NCI-H2196 (cell line): Measurements from ENCODE around the gene GRK5.
"Not testable (repeated sequence)": the region's sequence is repeated elsewhere in the genome, so short reads cannot be mapped to it uniquely, and the experiment has no call there.

Experiments
- DNase-seq: peaks from one replicate; lab custom pipeline; 2025; ENCODE audit not compliant: unreplicated experiment; lab: John Stamatoyannopoulos, UW

The GRK5 gene

DNA sequence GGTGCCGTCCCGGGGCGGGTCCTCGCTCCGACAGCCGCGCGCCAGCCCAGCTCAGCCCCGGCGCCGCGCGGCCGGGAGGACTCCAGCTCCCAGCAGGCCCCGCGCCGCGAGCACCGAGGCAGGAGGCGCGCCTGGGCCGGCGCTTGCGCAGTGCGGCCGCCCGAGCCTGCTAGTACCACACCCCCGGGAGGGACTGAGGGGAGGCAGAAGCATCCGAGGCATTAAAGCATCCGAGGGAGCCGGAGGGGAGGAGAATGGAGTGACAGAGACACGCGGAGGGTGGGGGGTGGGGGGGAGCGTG, at the start of gene GRK5:
Gene GRK5 (plus strand): TSS at position 206 of the 301 bp plus-strand sequence. CDS start 347 bp downstream, outside the sequence.
- peak; percentile 79 for DNase-seq

DNA sequence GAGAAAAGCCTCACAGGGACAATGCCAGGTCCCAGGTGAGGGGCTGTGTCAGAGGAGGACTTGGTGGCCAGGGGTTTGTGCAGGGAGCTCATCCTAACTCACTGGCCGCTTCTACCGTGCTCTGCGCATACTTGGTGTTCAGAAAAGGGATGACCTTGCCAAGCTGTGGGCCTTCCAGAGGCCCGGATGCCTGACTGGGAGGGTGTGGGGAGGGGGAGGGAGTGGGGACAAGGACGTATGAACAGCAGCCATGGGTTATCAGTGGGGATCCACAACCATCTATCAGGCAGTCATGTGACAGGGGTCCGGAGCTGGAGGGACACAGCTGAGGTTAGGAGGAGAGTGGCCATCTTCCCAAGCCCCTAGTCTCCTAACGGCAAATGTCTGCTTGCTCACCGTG, 48.0 kb upstream of the GRK5 start:
- DNase-seq = no peak

DNA sequence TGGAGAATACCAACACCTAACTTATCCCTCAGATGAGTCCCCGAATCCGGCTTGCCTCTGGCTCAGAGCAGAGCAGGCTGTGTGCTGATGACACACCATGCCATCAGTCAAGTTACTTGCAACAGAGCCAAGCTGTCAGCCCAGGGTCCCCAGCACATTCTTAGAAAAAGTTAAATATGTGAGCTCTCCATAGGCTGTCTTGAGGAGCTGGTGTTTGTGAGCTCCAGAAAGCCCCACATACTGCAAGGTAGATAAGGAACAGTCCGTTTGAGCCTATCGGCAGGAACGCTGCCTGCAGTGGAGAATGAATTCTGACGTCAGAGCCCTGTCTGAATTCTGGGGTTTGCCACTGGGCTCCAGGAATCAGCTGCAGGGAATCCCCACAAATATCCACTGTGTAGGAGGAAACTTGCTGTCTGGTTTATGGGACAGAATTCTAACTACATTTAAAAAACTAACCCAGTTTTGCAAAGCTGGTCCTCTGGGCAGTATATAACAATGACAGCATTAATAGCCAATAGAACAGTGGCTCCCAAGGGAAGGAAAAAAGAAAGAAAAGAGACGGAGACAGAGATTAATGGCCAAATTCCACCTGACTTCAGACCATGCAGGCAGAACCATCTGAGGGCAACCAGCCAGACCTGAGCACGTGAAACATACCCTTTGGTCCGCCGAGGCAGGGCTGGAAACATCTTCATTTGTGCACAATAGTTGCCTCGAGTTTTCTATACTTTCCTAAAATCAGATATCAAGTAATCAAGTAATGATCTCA, 45.5 kb upstream of the GRK5 start:
- DNase-seq = no peak

DNA sequence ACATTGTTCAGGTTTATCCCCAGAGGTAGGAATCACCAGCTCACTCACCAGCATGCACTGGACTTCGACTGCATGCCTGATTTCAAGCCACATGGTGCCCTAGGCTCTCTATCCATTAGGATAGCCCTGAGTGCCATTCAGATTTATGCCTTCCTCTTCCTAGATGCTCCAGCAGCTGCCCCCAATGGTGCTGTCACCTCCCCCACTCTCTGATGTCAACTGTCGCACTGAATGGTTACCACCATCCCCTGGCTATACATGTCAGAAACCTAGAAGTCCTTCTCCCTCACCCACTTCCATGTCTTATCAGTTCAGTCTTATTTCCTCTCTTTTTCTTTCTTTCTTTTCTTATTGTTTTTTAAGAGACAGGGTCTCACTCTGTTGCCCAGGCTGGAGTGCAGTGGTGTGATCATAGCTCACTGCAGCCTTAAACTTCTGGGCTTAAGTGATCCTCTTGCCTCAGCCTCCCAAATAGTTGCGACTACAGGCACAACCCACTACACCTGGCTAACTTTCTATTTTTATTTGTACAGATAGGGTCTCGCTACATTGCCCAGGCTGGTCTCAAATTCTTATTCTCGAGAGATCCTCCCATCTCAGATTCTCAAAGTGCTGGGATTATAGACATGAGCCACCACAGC, 44.8 kb upstream of the GRK5 start:
- DNase-seq = no peak

DNA sequence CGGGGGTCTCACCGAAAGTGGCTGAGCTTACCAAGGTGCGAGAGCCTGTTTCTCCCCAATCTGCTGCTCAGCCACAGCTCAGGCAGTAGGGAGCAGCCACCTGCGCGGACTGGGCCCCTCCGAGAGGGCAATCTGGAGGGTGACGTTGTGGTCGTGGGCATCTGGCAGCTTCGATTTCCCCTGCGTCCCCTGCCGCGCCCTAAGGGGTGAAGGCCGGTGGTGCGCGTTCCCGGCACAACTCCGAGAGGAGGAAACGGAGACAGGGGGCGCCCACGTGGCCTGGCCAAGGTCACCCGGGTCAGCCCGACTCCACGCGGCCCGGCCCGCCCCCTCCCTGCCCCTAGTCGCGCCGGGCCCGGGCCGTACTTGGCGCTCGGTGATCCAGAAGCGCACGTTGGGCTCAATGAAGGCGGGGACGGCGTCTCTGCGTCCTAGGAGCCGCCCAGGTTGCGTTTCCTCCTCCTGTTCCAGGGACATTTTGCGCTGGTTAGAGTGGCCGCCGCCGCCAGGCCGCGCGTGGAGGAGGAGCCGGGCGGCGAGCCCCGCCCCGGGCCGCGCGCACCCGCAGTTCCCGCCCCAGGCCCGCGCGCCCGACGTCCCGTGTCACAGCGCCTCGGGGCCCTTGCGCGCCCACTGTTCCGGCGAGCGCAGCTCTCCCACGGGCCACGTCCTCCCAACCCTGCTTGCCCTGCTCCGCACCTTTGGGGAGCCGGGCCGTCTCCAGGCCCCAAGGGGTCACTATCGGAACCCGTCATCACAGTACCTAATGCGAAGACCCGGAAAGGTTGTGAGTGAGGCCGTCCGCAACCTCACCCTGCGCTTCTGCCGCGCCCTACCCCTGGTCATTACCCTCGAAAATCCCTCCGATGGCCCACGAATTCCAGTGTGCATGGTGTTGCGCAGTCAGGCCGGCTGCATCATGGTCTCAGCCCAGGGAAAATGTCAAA, 41.9 kb upstream of the GRK5 start, which contains the start of gene SFXN4:
Gene SFXN4 (minus strand): TSS at position 544 of the 947 bp plus-strand sequence. CDS start 67 bp downstream, at position 477.
- DNase-seq = peak; percentile 57

DNA sequence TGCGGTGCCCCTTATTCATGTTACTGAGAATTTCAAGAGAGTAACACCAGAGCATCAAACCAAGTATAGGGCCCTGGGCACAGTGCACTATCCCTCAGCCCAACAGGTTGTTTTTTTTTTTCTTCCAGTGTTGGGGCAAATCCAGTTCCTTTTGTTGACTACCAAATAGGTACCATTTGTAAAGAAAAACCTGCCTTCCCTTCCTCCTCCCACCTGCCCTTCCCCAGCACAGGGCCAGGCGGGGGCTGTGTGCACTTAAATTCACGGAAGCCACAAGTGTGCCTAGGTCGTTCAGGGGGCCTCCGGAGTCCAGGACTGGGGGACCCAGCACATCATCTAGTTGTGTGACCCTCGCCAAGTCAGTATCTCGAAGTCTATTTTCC, 41.3 kb upstream of the GRK5 start:
- no peak for DNase-seq

DNA sequence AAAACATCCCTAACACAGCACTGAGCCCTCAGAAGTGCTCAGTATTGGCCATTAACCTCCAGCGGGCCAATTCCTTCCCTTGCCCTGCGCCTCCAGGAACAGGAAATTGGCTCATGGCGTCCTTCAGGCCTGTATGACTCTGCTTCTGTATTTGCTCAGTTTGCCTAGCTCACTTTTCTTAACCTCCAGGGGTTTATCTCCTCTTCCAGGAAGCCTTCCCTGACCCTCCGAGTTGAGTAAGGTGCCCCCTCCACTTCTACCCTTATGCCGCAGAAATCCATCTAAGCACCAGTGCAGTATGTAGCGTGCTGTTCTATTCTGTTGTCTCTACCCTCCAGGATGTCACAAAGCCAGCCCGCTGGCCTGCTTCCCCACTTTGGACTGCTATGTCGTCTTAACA, 40.8 kb upstream of the GRK5 start:
- no peak for DNase-seq

DNA sequence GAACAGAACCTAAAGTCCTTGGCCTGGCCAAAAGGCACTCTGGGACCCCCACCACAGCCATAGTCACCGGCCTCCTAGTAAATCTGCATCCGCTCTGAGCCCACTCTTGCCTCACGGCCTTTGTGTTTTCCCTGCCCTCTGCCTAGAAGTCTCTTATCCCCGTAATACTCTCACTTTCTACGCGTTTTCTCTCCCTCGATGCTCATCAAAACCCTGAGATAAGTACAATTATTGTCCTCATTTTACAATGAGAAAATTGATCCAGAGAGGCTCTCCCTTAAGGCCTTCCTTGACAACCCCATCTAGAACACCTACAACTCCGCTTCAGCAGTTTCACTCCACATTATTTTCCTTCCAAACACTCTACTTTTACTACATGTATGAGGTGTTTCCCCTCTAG, 40.3 kb upstream of the GRK5 start:
- DNase-seq = no peak

DNA sequence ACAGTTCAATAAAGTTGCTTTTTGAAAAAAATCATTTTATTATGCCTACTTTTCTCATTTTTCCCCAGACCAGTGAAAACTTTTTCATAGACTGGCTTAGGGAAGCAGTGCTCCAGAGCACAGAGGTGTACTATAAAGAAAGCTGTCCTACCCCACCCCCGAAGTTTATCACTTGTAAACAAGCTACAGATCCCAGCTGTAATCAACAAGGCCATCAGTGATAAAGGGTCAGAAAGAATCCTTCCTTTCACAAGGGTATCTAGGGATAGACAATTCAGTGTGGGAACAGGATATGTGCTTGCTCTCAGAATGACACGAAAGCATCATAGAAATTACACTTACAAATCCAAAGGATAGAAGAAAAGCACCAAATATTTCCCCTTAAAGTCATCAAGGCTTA, 33.3 kb upstream of the GRK5 start:
- DNase-seq = no peak

DNA sequence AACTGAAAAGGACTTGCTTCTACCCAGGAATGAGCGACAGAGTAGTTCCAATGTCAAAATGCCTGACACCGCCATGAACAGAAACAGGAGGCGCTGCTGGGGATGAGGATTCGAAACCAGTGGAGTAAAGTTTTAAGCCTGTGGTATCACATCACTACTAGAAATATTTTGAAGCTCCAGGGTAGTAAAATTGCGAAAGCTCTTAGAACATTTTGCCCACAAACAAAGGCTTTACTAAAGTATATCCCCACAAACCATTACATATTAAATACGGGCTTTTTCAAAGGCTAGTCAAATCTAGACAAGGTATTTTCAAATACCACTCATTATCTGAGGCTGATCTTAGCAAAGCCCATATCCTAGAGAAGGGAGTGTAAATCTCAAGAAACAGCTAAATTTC, 31.2 kb upstream of the GRK5 start:
- no peak for DNase-seq

DNA sequence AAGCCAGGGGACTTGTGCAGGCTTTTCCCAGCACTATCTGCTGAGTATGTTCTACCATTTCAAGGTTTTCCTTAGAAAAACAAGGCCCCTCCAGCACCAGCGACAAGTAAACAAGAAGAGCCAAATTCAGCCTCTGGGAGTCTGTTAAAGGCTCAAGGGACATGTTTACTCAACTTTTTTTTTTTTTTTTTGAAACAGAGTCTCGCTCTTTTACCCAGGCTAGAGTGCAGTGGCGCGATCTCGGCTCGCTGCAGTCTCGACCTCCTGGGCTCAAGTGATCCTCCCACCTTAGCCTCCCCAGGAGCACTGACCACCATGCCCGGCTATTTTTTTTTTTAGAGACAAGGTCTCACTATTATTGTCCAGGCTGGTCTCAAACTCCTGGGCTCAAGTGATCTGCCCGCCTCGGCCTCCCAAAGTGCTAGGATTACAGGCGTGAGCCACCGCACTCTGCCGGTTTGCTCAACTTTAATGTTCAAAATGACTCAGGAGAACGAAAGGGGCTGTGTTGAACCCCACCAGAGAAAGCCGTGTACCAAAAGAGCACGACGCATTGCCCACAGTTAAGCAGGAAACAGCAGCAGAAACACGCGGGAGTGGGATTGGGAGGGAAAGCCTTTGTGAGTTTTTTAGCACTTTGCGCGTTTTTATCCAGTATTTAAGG, 29.5 kb upstream of the GRK5 start:
- no peak for DNase-seq

DNA sequence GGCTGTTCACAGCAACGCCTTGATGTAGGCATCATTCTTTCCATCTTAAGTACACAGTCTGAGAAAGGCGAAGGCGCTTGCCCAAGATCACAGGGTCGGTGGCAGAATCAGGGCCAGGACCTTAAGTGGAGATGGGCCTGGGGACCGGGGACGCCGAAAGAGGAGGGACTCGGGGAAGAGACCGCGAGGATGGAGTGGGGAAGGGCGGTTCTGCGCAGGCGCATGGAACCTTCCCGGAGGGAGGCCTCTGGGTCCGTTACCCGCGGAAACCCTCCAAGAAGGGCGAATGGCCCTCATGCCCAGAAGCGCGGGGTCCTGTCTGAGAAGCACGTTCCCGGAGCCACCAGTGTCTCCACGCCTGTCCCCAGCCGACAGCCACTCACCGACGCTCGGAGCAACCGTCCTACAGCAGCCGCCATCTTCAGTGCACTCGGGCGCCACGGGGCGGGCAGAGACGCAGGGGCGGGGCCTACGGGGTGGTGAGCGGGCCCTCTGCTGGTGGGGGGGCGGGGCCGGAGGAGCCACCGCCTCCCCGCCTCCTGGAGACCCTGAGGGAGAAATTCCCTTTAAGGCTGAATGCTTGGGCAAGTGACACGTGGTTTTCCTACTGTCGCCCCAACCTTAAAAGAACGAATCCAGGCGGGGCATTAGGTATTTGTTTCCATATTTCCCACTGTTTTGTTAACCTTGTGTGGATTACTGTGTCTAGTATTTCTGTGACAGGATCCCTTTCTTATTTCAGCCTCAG, 28.8 kb upstream of the GRK5 start, which contains the start of gene PRDX3:
Gene PRDX3 (minus strand): TSS at position 441 of the 748 bp plus-strand sequence. CDS start 22 bp downstream, at position 419.
- DNase-seq = peak; percentile 74

DNA sequence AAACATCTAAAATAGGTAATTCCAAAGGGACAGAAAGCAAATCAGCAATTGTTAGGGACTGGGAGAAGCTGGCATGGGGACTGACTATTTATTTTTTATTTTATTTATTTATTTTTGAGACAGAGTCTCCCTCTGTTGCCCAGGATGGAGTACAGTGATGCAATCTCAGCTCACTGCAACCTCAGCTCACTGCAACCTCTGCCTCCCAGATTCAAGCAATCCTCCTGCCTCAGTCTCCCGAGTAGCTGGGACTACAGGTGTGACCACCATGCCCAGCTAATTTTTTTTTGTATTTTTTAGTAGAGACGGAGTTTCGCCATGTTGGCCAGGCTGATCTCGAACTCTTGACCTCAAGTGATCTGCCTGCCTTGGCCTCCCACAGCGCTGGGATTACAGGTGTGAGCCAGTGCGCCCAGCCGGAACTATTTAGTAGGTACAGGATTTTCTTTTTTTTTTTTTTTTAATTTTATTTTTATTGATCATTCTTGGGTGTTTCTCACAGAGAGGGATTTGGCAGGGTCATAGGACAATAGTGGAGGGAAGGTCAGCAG, 26.4 kb upstream of the GRK5 start:
- not testable (repeated sequence) for DNase-seq

DNA sequence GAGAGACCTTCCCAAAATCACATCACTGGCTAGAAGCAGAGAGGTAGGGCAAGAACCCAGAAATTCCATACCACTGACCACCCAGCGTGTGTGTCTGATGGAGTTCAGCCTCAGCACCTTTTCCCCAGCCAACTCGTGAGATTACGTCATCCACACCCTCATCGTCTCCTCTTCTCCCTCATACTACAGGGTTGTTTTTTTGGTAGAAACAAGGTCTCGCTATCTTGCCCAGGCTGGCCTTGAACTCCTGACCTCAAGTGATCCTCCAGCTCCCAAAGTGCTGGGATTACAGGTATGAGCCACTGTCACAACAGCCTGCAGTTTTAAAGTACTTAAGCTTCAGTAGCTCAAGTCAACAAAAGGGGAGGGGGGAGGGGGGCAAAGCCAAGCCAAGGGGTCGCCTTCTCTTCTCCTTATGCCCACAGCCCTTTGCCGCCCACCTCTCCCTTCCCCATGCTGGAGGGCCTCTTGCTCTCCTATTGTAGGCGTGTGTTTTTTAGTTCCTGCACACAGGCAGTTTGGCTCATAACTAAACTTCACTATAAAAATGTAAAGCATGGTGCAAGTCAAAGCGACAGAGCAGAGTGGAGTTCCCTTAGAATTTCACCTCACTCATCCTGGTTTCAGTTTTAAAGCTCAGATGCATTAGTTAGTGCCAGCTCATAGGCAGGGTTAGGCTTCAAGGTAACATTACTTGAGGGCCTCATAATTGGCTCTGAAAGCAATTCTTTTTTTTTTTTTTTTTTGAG, 23.5 kb upstream of the GRK5 start:
- DNase-seq = no peak

DNA sequence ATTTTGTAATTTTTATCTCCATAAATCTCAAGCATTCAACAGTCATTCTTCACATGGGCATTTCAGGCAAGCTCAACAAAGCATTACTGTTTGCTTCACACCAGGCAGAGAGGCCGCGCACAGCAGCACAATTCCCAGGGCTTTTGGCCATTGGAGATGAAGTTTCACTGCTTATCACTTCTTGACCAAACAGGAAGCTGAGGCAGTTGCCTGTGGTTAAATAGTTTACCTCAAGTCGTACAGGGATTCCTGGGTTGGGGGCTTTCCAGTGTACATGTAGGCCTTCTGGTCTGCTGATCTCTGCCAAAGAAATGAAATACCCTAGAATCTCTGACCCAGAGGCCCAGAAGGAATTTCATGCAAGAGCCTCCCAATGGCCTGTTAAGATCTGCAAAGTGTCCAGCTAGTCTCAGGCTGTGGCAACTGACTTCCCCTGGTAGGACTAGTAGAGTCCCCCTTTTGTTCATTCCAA, 17.5 kb upstream of the GRK5 start:
- DNase-seq = no peak

DNA sequence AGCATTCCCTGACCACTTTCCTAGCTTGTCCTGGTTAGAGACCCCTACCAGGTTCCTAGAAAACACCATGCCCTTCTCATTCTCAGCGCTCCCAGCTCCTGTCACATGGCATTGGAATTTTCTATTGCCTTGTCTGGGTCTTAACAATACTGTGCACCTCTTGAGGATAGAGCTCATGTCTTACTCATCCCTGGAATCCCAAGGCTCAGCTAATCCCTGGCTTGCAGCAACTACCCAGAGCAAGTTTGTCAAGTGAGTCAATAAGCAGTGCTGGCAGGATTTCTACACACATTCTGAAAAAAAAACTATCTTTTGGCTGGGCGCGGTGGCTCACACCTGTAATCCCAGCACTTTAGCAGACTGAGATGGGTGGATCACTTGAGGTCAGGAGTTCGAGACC, 17.0 kb upstream of the GRK5 start:
- no peak for DNase-seq

DNA sequence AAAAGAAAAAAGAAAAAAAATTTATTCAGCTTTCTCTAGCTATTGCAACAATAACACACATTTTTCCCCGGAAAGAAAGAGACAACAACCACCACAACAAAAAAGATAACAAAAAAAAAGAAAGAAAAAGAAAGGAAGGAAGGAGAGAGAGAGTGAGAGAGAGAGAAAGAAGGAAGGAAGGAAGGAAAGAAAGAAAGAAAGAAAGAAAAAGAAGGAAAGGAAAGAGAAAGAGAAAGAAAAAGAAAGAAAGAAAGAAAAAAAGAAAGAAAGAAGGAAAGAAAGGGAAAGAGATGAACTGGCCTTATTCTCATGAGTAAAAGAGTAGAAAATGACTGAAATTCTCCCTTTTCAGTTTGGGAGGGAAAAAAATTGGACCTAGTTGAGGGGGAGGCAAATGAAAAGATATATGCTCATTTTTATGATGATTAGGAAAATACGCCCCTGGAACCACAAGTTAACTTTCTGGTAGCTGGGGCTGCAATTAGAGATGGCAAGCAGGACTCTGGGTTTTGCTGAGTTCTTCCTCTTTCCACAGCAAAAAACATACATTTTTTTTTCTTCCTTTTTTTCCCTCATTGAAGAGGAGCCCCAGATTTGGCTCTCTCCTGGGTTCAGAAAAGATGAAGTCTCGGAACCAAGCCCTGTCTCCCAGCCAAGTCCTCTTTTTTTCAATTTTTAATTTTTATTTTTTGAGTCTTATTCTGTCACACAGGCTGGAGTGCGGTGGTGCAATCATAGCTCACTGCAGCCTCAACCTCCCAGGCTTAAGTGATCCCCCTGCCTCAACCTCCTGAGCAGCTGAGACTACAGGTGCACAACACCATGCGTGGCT, 16.2 kb upstream of the GRK5 start:
- no peak for DNase-seq

DNA sequence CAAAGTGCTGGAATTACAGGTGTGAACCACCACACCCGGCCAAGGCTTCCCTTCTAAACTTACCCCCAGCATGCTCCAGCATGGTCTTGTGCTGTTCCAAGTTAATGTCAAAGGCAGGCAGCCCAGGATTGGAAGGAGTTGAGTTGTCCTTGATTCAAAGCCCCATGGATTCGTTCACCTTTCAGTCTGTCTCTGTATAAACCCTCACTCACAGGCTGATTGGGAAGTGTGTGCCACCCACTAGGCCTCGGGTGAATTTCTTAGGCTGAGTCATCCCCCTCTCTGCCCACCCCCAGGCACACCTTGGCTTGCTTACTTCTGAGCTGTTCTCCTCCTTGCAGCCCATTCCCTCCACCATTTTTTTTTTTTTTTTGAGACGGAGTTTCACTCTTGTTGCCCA, 15.5 kb upstream of the GRK5 start:
- no peak for DNase-seq
